Renal pelvis (tissue), 4 donors: ENCODE results near the gene CD300H. TPM values are rescaled to one million over a fixed set of nuclear protein-coding genes. Genes with fewer than 3 reads are reported as not detected.

Experiments used
- DNase-seq: peaks from one replicate; pipeline ENCODE4 v3.0.0-alpha.2; 2013
- polyA plus RNA-seq, 3 donors: library from polyadenylated mRNA; unstranded; fragments of 120-200 nt; gene quantifications; one replicate each; pipeline ENCODE4 v1.2.1, GENCODE V29; 2013; ENCODE audit not compliant: insufficient read length in 3 of 3

Gene CD300H
- polyA plus RNA-seq, 3 donors: not detected

DNA sequence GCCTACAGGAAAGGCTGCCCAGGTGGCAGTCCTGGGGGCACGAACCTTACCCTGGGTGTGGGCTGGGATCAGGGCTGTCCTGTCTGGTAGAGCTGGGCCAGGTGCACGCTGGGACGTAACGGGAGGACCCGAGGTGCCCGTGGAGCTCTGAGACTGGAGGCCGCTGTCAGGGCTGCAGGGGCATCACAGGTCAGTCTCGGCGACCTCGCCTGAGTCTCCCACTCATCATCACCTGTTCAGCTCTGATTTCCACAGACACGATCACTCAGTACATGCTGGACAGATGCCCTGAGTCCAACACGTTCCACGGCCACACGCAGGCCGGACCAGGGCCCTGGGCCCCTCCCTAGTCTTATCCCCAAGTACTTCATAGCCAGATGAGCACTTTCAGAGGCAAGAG is 16.7 kb downstream of the CD300H start:
- no peak for DNase-seq

- no peak for DNase-seq
Measured at GRCh38 chr17:74549343-74549742, 18.0 kb downstream of the CD300H start.

DNA sequence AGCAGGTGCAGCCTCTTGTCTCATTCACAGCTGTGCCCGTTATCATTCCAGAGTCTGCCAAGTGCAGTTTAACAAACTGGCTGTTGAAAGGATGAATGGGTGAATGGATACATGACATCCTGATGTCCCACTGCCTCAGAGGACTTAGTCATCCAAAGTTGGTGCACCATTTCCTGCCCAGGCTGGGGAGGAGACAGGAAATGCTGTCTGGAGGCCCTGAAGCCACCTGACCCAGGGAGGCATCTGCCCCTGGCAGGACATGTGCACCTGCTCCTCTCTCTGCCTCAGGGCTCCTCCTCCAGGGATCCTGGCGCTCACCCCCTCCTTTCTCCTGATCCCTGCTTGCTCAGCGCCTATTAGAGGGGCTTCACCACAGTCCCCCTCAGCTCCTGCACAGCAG is 19.6 kb downstream of the CD300H start:
- no peak for DNase-seq

DNA sequence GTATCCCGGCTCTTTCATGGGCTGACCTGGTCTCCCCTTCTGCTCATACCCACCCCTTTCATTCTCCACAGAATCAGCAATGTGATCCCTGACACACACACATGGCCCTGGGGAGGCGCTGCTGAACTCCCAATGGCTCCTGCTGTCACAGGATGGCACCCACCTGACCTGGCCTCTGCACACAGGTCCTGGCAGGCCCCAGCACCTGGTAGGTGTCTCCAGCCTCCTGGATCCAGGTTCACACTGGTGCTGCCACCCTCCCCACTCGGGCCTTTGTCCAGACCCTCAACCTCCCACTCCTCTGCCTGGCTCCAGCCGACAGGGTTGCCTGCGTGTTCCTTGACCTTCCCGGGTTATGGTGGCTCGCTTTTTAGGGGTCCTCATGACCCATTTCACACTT is 20.0 kb downstream of the CD300H start:
- DNase-seq: no peak

DNA sequence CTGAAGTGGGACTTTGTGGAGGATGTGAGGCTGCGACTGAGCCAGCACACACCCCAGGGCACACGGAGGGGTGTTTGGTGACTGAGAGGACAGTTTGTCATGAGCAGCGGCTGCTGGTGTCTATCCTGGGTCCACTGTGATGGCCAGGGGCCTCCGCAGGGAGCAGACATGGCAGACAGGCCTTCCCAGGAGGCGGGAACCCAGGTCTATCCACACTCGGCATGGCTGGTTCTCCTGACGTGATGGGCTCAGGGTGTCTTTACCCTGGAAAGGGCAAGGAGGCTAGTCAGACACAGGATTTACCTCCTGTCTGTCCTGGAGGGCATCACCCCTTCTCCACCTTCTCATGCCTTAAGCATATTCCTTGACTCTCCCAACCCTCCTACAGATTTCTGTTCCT is 20.7 kb downstream of the CD300H start:
- no peak for DNase-seq

DNA sequence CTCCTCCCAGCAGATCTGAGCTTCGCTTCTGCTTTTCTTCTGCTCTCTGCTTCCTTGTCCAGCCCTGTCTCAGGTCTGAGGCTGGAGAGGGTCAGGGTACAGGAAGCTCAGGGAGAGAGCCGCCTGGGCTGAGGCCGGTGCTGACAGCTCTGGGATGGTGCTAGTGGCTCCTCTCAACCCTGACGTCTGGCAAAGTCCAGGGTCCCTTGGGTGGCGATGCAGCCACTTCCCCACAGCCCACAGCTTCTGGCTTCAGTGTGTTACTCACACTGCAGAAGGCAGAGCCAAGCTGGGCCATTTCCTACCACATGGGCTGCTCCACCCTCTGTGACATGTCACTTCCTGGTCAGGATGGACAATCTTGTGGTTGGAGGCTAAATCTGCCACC is 21.5 kb downstream of the CD300H start, which contains the start of gene CD300C:
Gene CD300C, minus strand, starts transcription at position 273 of the 388 bp plus-strand sequence. CDS start 333 bp downstream, outside the sequence.
- DNase-seq: no peak

- no peak for DNase-seq
Measured at GRCh38 chr17:74544991-74545842, 22.1 kb downstream of the CD300H start.

DNA sequence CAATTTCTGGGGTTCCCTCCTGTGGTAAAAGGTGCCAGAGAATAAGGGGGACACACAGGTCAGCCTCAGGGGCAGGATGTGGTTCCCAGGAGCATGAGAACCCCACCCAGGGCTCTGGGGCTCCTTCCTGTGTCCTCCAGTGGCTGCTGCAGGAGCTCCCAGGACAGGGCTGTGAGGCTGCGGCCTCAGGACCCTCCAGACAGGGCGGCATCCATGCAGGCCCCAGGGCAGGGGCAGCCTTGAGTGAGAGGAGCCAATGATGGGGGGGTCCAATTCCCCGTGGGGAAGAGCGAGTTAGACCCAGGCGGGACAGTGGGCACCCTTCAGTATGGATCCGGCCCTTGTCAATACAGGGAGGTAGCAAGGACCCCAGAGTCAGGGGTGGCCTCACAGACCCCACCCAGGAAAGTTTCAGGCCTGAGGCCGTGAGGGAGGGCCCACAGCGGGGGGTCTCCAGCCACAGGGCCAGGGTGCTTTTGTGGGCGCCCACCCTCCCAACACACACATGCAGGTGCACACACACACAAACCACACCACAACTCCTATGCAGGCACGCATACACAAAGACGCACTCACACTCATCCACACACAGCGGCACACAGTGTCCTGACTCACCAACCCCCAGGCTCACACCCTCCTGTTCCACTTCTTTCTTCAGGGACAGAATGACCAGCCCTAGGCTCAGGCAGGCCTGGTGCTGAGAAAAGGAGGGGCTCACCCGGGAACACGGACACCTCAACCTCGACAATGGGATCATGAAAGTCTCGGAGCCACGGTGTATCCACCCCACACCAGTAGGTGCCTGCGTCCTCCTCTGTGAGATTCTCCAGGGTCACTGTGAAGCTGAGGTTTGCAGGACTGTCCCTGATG is 23.2 kb downstream of the CD300H start:
- no peak for DNase-seq

DNA sequence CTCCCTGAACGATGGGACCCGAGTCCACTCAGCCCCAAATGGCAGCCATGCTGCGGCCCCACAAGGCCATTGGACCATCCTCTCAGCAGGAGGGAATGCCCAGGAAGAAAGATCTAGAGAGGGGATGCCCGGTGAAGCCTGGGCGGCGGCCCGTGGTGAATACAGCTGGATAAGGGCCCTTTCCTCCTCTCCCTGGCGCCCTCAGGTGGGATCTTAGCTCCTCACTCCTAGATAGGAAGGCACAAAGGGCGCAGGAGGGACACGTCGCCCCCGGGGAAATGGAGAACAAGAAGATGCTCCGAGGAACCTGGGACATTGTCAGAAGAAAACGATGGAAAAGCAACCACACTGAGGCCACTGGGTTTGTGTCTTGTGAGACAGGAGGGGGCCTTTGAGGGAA is 23.9 kb downstream of the CD300H start:
- no peak for DNase-seq

DNA sequence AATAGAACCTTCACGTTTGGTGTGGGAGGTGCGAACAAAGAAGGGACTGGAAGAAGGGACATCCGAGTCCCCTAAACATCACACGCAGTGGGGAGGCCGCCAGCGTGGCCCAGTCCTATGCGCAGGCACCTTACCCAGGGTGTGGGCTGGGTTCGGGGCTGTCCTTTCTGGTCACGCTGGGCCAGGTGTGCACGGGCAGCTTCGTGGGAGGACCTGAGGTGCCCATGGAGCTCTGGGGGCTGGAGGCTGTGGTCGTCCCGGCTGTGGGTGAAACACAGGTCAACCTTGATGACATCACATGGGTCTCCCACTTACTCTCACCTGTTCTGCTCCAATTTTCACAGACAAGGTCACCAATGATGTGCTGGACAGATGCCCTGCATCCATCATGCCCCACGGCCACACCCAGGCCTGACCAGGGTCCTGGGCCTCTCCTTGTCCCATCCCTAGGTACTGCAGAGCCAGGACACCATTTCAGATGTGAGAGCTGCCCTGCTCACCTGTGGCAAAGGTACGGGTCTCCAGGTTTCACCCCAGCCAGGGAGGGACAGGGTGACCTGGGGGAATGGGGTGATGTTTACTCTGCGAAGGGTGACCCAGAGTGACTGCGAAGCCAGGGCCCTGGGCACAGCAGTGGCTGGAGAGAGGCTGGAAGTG is 24.5 kb downstream of the CD300H start:
- no peak for DNase-seq

GRCh38 chr17:74542166-74542565 is 25.1 kb downstream of the CD300H start:
- DNase-seq: no peak

DNA sequence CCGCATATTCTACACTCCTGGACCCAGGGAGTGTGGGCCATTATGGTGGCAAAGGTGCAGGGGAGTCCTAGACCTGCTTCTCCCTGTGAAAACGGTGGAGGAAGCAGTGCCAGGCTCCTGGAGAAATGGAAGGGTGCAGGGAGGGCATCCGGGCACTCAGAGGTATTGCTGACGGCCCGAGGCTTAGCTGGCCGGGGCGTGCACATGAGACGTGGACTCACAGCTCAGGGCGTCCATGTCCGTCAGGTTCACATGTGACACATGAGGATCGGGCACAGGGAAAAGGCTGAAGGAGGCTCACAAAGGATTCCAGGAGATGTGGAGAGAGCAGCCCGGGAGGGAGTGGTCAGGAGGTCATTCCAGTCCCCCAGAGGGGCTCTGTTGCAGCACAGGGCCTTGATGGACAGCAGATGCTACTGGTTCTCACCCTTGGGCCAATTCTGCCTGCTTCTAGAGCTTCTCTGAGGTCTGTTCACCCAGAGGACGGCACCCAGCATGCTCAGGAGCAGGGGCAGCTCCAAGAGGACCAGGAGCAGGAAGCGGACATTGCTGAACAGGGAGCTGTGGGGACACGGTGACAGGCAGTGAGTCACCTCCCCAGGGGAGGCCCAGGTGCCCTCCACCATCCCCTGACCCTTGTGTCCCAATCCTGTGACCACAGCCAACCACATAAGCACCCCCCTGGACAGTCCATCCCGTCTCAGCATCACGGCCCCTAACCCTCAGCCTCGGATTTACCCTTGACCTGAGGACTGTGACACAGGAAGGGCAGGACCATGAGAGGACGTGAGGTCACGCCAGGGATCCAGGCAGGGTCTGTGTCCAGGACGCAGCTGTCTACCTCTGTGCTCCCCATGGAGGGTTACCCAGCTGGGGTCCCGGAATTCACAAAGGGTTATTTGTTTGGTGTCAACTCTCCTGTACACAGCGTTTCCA is 25.9 kb downstream of the CD300H start:
- no peak for DNase-seq

GRCh38 chr17:74539281-74539820 is 28.0 kb downstream of the CD300H start:
- no peak for DNase-seq

DNA sequence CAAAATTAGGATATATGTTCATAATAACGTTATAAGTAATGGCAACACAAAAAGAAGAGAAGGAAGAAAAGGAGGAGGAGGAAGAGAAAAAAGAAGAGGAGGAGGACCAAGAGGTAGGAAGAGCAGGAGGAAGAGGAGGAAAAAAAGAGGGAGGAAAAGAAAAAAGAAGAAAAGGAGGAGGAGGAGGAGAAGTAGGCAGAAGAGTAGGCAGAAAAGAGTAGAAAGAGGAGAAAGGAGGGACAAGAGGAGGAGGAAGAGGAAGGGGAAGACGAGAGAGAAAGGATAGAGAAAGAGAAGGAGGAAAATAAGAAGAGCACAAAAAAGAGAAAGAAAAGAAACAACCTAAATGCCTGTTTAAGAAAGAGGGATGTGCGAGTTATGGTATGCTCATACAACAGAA is 30.4 kb downstream of the CD300H start:
- DNase-seq: no peak

GRCh38 chr17:74532115-74532514 is 35.2 kb downstream of the CD300H start:
- DNase-seq: no peak

DNA sequence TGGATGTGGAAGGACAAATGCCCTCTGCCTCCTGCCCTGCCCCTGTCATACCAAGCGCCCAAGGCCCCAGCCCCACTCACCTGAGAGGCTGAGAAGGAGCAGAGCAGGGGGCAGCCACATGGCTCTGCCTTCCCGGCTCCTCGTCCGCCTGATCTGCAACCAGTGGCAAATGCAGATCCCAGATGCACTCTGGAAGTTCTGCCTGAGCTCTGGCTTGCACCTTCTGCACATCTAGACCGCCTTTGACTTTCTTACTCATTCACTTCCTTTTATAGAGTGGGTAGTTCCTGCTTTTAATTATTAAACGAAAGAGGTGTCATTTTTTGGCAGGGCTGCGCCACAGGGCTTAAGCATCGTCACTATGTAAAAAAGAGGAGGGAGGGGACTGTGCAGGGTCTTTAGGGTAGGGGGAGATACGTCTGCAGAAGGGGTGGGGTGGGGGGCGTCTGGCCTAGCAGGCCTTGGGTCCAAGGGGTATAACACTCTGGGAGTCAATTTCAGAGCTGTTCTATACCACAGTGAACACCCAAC is 36.0 kb downstream of the CD300H start, which contains the start of gene CD300LB:
Gene CD300LB, minus strand, starts transcription at position 245 of the 531 bp plus-strand sequence. Its CDS starts 125 bp downstream, at position 120.
- no peak for DNase-seq

- no peak for DNase-seq
Measured at GRCh38 chr17:74530831-74531150, 36.5 kb downstream of the CD300H start.

- DNase-seq: no peak
Measured at GRCh38 chr17:74529243-74529642, 38.1 kb downstream of the CD300H start.

- no peak for DNase-seq
Measured at GRCh38 chr17:74528491-74529199, 38.7 kb downstream of the CD300H start.

GRCh38 chr17:74527756-74528155 is 39.6 kb downstream of the CD300H start:
- no peak for DNase-seq
